Measurements from ENCODE around the gene ST6GALNAC4. TPM values are rescaled to one million over a fixed set of nuclear protein-coding genes. Genes with fewer than 3 reads are reported as not detected.
A peak's percentile ranks its signal among the peaks of the same experiment; 100 is the strongest.

Gene ST6GALNAC4
- total RNA-seq, 1 experiment from 2014 or later: 28.3 TPM

DNA sequence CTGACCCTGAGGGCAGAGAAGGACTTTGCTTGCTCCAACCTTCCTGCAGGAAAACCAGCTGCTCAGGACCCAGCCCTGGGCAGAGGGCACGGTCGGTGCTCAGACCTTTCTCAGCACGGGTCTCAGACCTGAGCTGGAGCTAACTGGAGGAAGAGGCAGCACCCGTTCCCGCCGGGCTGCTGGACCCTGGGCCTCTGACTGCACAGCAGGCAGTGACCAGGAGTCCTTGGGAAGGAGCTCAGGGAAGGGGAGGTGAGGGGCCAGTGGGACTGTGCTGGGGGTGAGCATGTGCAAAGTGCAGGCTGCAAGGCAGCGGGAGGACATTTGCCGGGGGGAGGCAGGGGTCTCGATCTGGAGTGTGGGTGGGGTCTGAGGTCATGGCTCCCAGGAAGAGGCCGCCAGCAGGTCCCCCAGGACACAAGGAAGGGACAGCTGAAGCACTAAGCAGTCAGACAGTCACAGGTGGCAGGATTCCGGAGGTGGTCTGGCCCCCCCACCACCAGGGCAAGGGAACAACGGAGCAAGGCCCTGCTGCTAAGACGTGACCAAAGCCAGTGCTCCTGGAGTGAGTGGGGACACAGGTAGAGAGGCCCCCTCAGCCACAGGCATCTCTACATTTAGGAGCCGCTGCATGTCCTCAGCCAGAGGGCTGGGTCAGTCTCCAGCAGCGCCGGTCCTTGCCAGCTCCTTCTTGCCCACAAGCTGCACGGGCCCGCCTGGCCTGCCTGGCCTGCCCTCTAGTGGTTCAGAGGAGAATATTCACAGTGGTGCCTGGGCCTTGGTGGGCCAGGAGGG is 25.6 kb upstream of the ST6GALNAC4 start:
- no peak overlapping the region for H3K4me3 ChIP-seq
- H2AFZ ChIP-seq: no peak overlapping the region
- H3K9me2 ChIP-seq (ENCODE audit: insufficient read depth): no peaks in the 10 kb centered on the region
- no peak overlapping the region for H3K4me2 ChIP-seq
- H3K36me3 ChIP-seq (ENCODE audit: low read depth): peaks cover 31% of the 10 kb centered on the region; the same call in 1 of the 2 replicates
- peaks cover 7% of the 10 kb centered on the region for H4K20me1 ChIP-seq (ENCODE audit: insufficient read depth)
- H3F3A ChIP-seq (ENCODE audit: insufficient read depth, low read depth): peaks cover 65% of the 10 kb centered on the region
- no TSS peak for BruUV-seq (replicated peaks)
- no peaks in the 10 kb centered on the region for H3K4me1 ChIP-seq (replicated peaks; ENCODE audit: insufficient read depth)
- H3K9me3 ChIP-seq (ENCODE audit: insufficient read depth, low read depth): no peaks in the 10 kb centered on the region
- POLR2A ChIA-PET (ENCODE audit: unreplicated experiment): no interaction called here
- H3K79me2 ChIP-seq (ENCODE audit: low read depth): peaks cover under 1% of the 10 kb centered on the region; the same call in 1 of the 2 replicates
- no peak overlapping the region for H3K27ac ChIP-seq
- no peak for TF ChIP-seq EZH2 (IDR thresholded peaks at IDR 0.05; ENCODE audit: low read depth)
- TF ChIP-seq, protein P1, sequence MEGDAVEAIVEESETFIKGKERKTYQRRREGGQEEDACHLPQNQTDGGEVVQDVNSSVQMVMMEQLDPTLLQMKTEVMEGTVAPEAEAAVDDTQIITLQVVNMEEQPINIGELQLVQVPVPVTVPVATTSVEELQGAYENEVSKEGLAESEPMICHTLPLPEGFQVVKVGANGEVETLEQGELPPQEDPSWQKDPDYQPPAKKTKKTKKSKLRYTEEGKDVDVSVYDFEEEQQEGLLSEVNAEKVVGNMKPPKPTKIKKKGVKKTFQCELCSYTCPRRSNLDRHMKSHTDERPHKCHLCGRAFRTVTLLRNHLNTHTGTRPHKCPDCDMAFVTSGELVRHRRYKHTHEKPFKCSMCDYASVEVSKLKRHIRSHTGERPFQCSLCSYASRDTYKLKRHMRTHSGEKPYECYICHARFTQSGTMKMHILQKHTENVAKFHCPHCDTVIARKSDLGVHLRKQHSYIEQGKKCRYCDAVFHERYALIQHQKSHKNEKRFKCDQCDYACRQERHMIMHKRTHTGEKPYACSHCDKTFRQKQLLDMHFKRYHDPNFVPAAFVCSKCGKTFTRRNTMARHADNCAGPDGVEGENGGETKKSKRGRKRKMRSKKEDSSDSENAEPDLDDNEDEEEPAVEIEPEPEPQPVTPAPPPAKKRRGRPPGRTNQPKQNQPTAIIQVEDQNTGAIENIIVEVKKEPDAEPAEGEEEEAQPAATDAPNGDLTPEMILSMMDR (conservative IDR thresholded peaks at IDR 0.05): peak; percentile 88
- CTCF ChIA-PET: interaction anchor here (0.6 to 2.4 kb wide), 7 partner anchors 10 to 104 kb away, joined by 3 to 23 read pairs (median 7); no protein-coding TSS in a partner anchor
- peak in 1 of 2 experiments; percentile 46 for DNase-seq
- no peaks in the 10 kb centered on the region for H3K27me3 ChIP-seq (ENCODE audit: insufficient read depth, low read depth)
- intact Hi-C loops (cut with micrococcal nuclease; ENCODE audit: unreplicated experiment): loop anchor here (1.0 to 2.0 kb wide), 4 partner anchors 38 to 175 kb away; partner anchors contain the start of gene EEIG1

DNA sequence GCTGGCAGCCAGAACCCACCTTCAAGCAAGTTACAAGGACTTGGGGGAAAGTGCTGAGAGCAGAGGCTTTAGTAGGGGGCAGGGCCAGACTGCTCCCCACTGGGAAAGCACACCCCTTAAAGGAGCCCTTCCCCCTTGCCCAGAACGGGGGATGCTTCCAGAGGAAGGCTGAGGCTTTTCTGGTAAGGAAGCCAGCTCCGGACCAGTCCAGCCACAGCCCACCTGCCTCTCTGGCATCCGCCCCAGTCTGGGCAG is 25.0 kb upstream of the ST6GALNAC4 start:
- peaks cover 5% of the 10 kb centered on the region for H4K20me1 ChIP-seq (ENCODE audit: insufficient read depth)
- no peak for DNase-seq
- intact Hi-C loops (cut with micrococcal nuclease; ENCODE audit: unreplicated experiment): loop anchor here (2.0 kb wide), 1 partner anchor 141 kb away; no protein-coding TSS in a partner anchor
- POLR2A ChIA-PET (ENCODE audit: unreplicated experiment): no interaction called here
- H2AFZ ChIP-seq: no peak overlapping the region
- peaks cover 31% of the 10 kb centered on the region; the same call in 1 of the 2 replicates for H3K36me3 ChIP-seq (ENCODE audit: low read depth)
- CTCF ChIA-PET: interaction anchor here (0.6 kb wide), 1 partner anchor 92 kb away, joined by 3 read pairs; no protein-coding TSS in a partner anchor
- no TSS peak for BruUV-seq (replicated peaks)
- H3K9me2 ChIP-seq (ENCODE audit: insufficient read depth): no peaks in the 10 kb centered on the region
- H3K4me1 ChIP-seq (replicated peaks; ENCODE audit: insufficient read depth): peaks cover 1% of the 10 kb centered on the region
- no peak overlapping the region for H3K4me3 ChIP-seq
- TF ChIP-seq, protein P1 (conservative IDR thresholded peaks at IDR 0.05): no peak
- no peak for TF ChIP-seq EZH2 (IDR thresholded peaks at IDR 0.05; ENCODE audit: low read depth)
- H3K79me2 ChIP-seq (ENCODE audit: low read depth): peaks cover 6% of the 10 kb centered on the region
- H3K27me3 ChIP-seq (ENCODE audit: insufficient read depth, low read depth): no peaks in the 10 kb centered on the region
- H3K27ac ChIP-seq: no peak overlapping the region
- H3K4me2 ChIP-seq: no peak overlapping the region
- H3F3A ChIP-seq (ENCODE audit: insufficient read depth, low read depth): peaks cover 63% of the 10 kb centered on the region
- no peaks in the 10 kb centered on the region for H3K9me3 ChIP-seq (ENCODE audit: insufficient read depth, low read depth)

DNA sequence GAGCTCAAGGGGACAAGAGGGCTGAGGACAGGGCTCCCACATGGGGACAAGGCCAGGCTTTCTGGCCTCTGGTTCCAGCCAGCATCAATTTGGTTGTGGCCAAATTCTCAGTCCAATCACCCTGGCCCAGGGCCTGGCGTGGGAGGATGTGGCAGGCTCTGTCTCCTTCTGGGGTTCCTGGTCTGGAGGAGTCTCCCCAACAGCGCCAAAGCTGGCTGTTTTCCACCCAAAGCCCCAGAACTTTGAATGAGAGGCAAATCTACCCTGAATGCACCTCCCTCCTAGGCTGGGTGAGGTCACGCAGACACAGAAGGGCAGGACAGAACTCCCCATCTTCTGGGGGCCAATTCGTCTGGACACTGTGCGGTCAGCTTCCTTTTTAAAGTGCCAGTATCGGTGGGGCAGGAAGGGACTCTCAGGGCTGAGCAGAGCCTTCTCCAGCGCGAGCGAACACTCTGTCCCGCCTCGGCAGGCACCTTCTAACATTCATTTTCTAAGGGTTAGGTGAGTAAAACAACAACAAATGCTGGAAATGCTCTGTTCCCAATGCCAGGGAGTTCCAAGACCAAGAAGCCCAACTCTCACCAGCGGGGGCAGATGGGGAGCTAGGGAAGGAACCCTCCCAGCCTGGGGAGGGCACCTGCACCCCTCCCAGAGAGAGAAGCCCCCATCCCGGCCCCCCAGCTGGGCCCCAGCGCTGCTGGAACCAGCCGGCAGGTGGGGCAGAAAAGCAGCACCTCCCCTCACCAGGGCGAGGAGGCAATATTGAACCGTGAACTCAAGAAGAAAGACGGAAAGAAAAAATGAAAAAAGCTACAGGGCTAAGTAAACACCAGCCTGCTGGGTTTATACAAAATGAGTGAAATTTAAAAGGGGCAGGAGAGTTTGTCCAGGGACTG is 24.5 kb upstream of the ST6GALNAC4 start:
- H3K4me2 ChIP-seq: no peak overlapping the region
- peaks cover 25% of the 10 kb centered on the region; the same call in 1 of the 2 replicates for H3K36me3 ChIP-seq (ENCODE audit: low read depth)
- H2AFZ ChIP-seq: no peak overlapping the region
- ChIA-PET POLR2A (ENCODE audit: unreplicated experiment) (no interaction called here), CTCF (interaction anchor here (0.6 to 0.8 kb wide), 2 partner anchors 92 to 170 kb away, joined by 3 read pairs; no protein-coding TSS in a partner anchor)
- no peak overlapping the region for H3K4me3 ChIP-seq
- H3K27ac ChIP-seq: no peak overlapping the region; the same call in 1 of the 2 replicates
- H3F3A ChIP-seq (ENCODE audit: insufficient read depth, low read depth): peaks cover 63% of the 10 kb centered on the region
- H3K9me3 ChIP-seq (ENCODE audit: insufficient read depth, low read depth): no peaks in the 10 kb centered on the region
- H3K9me2 ChIP-seq (ENCODE audit: insufficient read depth): no peaks in the 10 kb centered on the region
- intact Hi-C loops (cut with micrococcal nuclease; ENCODE audit: unreplicated experiment): no loop called here
- no peak for TF ChIP-seq EZH2 (IDR thresholded peaks at IDR 0.05; ENCODE audit: low read depth)
- TF ChIP-seq, protein P1 (conservative IDR thresholded peaks at IDR 0.05): no peak
- peaks cover 7% of the 10 kb centered on the region for H3K4me1 ChIP-seq (replicated peaks; ENCODE audit: insufficient read depth)
- no peaks in the 10 kb centered on the region for H3K27me3 ChIP-seq (ENCODE audit: insufficient read depth, low read depth)
- DNase-seq: no peak
- H4K20me1 ChIP-seq (ENCODE audit: insufficient read depth): peaks cover 5% of the 10 kb centered on the region
- peaks cover 12% of the 10 kb centered on the region for H3K79me2 ChIP-seq (ENCODE audit: low read depth)
- BruUV-seq (replicated peaks): no TSS peak

All from PC-9 (cell line).